Epithelial cell of proximal tubule (primary cell): ENCODE results near the gene KCNE3. TPM values are rescaled to one million over a fixed set of nuclear protein-coding genes. Genes with fewer than 3 reads are reported as not detected.

ENCODE experiments used
- DNase-seq: peaks from one replicate; pipeline ENCODE4 v3.0.0-alpha.2; 2011; ENCODE audit warnings: low read depth
- H3K4me3 ChIP-seq: 2 replicates; pipeline ENCODE4 v1.5.1; 2011; ENCODE audit warnings: low read depth, mild to moderate bottlenecking, low read length
- CTCF ChIP-seq: conservative IDR thresholded peaks from 2 replicates; pipeline ENCODE4 v1.5.1; 2012; ENCODE audit warnings: low read depth, mild to moderate bottlenecking, low read length
- total RNA-seq: library from RNA; depleted of rRNA; stranded (reverse); fragments of >200 nt; gene quantifications from 2 replicates; pipeline ENCODE4 v1.2.3, GENCODE V29; 2015

Gene KCNE3
- total RNA-seq, 1 donor from 2014 or later: 0.98 TPM

GRCh38 chr11:74457356-74457755 is 10.0 kb downstream of the KCNE3 start:
- TF ChIP-seq CTCF: no peak
- H3K4me3 ChIP-seq: no peak overlapping the region
- no peak for DNase-seq

GRCh38 chr11:74453373-74453975 is 13.9 kb downstream of the KCNE3 start:
- peak; percentile 94 for TF ChIP-seq CTCF
- DNase-seq: no peak
- no peak overlapping the region for H3K4me3 ChIP-seq

- no peak for DNase-seq
- TF ChIP-seq CTCF: no peak
- H3K4me3 ChIP-seq: no peak overlapping the region
These were observed 15.0 kb downstream of the KCNE3 start for GRCh38 chr11:74452366-74452765.

- H3K4me3 ChIP-seq: no peak overlapping the region
- TF ChIP-seq CTCF: no peak
- DNase-seq: no peak
These were observed 17.0 kb downstream of the KCNE3 start for GRCh38 chr11:74450318-74450717.

- DNase-seq: no peak
- peak; percentile 80 for TF ChIP-seq CTCF
- no peak overlapping the region for H3K4me3 ChIP-seq
These were observed 17.9 kb downstream of the KCNE3 start for GRCh38 chr11:74449369-74449931.

GRCh38 chr11:74447720-74448119 is 19.6 kb downstream of the KCNE3 start:
- no peak overlapping the region for H3K4me3 ChIP-seq
- no peak for TF ChIP-seq CTCF
- no peak for DNase-seq

- H3K4me3 ChIP-seq: no peak overlapping the region
- TF ChIP-seq CTCF: no peak
- no peak for DNase-seq
These were observed 20.8 kb downstream of the KCNE3 start for GRCh38 chr11:74446532-74446938.
